OCI-M2 (cell line): Measurements from ENCODE around the gene TMEM43.

ENCODE experiments used
- DNase-seq: peaks from one replicate; lab custom pipeline; 2025; ENCODE audit not compliant: unreplicated experiment; lab: John Stamatoyannopoulos, UW

The TMEM43 gene

GRCh38 chr3:14121859-14122258 is 3.0 kb upstream of the TMEM43 start:
- no peak for DNase-seq

- DNase-seq, result no peak
These were observed 2.6 kb upstream of the TMEM43 start for GRCh38 chr3:14122301-14122700.

GRCh38 chr3:14123308-14124222 is 1.3 kb upstream of the TMEM43 start:
- DNase-seq, result no peak

GRCh38 chr3:14124223-14124614 is 633 bp upstream of the TMEM43 start:
- DNase-seq, result no peak

- no peak for DNase-seq
These were observed 553 bp downstream of the TMEM43 start for GRCh38 chr3:14125193-14126016.

- no peak for DNase-seq
These were observed 1.4 kb downstream of the TMEM43 start for GRCh38 chr3:14126017-14126886.

GRCh38 chr3:14126887-14127505 is 2.1 kb downstream of the TMEM43 start:
- DNase-seq, result no peak

GRCh38 chr3:14127516-14128161 is 2.8 kb downstream of the TMEM43 start:
- DNase-seq, result no peak

GRCh38 chr3:14128724-14129123 is 3.9 kb downstream of the TMEM43 start:
- no peak for DNase-seq

GRCh38 chr3:14129296-14129695 is 4.4 kb downstream of the TMEM43 start:
- DNase-seq, result no peak

GRCh38 chr3:14130230-14130629 is 5.4 kb downstream of the TMEM43 start:
- no peak for DNase-seq

GRCh38 chr3:14130707-14131106 is 5.9 kb downstream of the TMEM43 start:
- no peak for DNase-seq

- DNase-seq, result no peak
These were observed 6.3 kb downstream of the TMEM43 start for GRCh38 chr3:14131134-14131533.

- DNase-seq, result no peak
These were observed 7.3 kb downstream of the TMEM43 start for GRCh38 chr3:14132120-14132519.

GRCh38 chr3:14132689-14133088 is 7.8 kb downstream of the TMEM43 start:
- no peak for DNase-seq

- no peak for DNase-seq
These were observed 8.4 kb downstream of the TMEM43 start for GRCh38 chr3:14133188-14133800.

GRCh38 chr3:14133876-14134275 is 9.0 kb downstream of the TMEM43 start:
- DNase-seq, result no peak

- DNase-seq, result no peak
These were observed 9.4 kb downstream of the TMEM43 start for GRCh38 chr3:14134291-14134690.

- DNase-seq, result no peak
These were observed 10.7 kb downstream of the TMEM43 start for GRCh38 chr3:14135581-14135980.

- DNase-seq, result no peak
These were observed 12.2 kb downstream of the TMEM43 start for GRCh38 chr3:14137004-14137403.
